ENCODE results near the gene LRRC8B. TPM values are rescaled to one million over a fixed set of nuclear protein-coding genes. Genes with fewer than 3 reads are reported as not detected.

LRRC8B gene
- total and polyA plus RNA-seq, 2 of the 13 experiments (the other 11 are each of a cell fraction or from before 2014, with no cell fraction given): 4.9 to 7.6 TPM

DNA sequence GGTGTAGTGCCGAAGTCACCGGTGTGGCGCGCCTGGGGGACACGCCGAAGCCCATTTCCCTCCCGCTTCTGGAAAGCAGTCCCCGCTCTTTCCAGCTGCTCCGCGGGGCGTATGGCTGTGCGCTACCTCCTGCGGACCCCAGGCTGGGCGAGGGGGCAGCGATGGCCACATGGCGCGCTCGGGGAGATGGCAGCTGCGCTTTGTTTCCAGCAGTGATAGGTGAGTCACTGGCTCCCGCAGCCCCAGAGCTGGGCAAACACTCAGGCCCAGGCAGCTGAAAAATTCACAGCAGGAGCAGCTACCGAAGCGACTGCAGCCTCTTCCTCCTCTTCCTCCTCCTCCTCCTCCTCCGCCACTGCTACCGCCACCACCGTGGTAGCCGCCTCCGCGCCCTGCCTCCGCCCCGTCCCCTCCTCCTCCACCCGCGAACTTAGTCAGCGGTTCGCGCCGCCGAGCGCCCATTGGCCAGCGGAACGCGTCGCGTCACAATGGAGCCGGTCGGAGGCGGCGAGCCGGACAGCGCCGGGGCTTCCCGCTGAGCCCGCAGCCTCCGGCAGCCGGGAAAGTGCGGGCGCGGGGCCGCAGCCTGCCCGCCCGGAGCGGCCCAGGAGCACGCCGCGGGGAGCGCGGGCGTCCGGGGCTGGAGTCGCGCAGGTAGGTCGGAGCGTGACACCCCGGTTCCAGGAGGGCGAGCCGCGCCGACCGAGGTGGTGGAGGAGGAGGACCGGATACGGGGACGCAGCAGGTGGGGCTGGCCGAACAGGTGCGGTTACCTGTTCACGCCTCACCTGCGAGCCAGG, at the start of gene LRRC8B (continued):
- TF ChIP-seq WIZ (CRISPR knock-in tag; IDR thresholded peaks at IDR 0.05) (no peak), ELF3 (CRISPR knock-in tag; IDR thresholded peaks at IDR 0.05) (no peak), HMG20B (CRISPR knock-in tag; conservative IDR thresholded peaks at IDR 0.05) (no peak), HOXA3 (CRISPR knock-in tag; IDR thresholded peaks at IDR 0.05) (peak; percentile 58), ZNF569 (CRISPR knock-in tag; IDR thresholded peaks at IDR 0.05; ENCODE audit: borderline replicate concordance) (no peak), ZNF329 (CRISPR knock-in tag; IDR thresholded peaks at IDR 0.05; ENCODE audit: low read depth) (0 out of 2 replicates have a peak, but pooled peaks have one; percentile 55), ZC3H4 (CRISPR knock-in tag; IDR thresholded peaks at IDR 0.05; ENCODE audit: borderline replicate concordance) (no peak), PRPF4 (IDR thresholded peaks at IDR 0.05; ENCODE audit: low read depth, low read length, poor library complexity, severe bottlenecking) (no peak), ZSCAN21 (CRISPR knock-in tag; IDR thresholded peaks at IDR 0.05; ENCODE audit: borderline replicate concordance) (peak; percentile 67; the same call in 1 of the 2 replicates), RARA (CRISPR knock-in tag; IDR thresholded peaks at IDR 0.05) (no peak; the same call in 1 of the 2 replicates), ZSCAN9 (CRISPR knock-in tag; IDR thresholded peaks at IDR 0.05; ENCODE audit: borderline replicate concordance) (peak; percentile 72; the same call in 1 of the 2 replicates), CREB1 (IDR thresholded peaks at IDR 0.05) (peak; percentile 64), CREB1 (CRISPR knock-in tag; IDR thresholded peaks at IDR 0.05) (peak; percentile 44), ZNF253 (CRISPR knock-in tag; IDR thresholded peaks at IDR 0.05; ENCODE audit: borderline replicate concordance) (peak; percentile 75; the same call in 1 of the 2 replicates), SP4 (CRISPR knock-in tag; IDR thresholded peaks at IDR 0.05) (peak; percentile 76; the same call in 1 of the 2 replicates), FOXC1 (CRISPR knock-in tag; IDR thresholded peaks at IDR 0.05; ENCODE audit: borderline replicate concordance) (peak; percentile 84; the same call in 1 of the 2 replicates)
- TF ChIP-seq, protein P1, sequence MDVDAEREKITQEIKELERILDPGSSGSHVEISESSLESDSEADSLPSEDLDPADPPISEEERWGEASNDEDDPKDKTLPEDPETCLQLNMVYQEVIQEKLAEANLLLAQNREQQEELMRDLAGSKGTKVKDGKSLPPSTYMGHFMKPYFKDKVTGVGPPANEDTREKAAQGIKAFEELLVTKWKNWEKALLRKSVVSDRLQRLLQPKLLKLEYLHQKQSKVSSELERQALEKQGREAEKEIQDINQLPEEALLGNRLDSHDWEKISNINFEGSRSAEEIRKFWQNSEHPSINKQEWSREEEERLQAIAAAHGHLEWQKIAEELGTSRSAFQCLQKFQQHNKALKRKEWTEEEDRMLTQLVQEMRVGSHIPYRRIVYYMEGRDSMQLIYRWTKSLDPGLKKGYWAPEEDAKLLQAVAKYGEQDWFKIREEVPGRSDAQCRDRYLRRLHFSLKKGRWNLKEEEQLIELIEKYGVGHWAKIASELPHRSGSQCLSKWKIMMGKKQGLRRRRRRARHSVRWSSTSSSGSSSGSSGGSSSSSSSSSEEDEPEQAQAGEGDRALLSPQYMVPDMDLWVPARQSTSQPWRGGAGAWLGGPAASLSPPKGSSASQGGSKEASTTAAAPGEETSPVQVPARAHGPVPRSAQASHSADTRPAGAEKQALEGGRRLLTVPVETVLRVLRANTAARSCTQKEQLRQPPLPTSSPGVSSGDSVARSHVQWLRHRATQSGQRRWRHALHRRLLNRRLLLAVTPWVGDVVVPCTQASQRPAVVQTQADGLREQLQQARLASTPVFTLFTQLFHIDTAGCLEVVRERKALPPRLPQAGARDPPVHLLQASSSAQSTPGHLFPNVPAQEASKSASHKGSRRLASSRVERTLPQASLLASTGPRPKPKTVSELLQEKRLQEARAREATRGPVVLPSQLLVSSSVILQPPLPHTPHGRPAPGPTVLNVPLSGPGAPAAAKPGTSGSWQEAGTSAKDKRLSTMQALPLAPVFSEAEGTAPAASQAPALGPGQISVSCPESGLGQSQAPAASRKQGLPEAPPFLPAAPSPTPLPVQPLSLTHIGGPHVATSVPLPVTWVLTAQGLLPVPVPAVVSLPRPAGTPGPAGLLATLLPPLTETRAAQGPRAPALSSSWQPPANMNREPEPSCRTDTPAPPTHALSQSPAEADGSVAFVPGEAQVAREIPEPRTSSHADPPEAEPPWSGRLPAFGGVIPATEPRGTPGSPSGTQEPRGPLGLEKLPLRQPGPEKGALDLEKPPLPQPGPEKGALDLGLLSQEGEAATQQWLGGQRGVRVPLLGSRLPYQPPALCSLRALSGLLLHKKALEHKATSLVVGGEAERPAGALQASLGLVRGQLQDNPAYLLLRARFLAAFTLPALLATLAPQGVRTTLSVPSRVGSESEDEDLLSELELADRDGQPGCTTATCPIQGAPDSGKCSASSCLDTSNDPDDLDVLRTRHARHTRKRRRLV (CRISPR knock-in tag; IDR thresholded peaks at IDR 0.05): no peak
- TF ChIP-seq, protein P2, sequence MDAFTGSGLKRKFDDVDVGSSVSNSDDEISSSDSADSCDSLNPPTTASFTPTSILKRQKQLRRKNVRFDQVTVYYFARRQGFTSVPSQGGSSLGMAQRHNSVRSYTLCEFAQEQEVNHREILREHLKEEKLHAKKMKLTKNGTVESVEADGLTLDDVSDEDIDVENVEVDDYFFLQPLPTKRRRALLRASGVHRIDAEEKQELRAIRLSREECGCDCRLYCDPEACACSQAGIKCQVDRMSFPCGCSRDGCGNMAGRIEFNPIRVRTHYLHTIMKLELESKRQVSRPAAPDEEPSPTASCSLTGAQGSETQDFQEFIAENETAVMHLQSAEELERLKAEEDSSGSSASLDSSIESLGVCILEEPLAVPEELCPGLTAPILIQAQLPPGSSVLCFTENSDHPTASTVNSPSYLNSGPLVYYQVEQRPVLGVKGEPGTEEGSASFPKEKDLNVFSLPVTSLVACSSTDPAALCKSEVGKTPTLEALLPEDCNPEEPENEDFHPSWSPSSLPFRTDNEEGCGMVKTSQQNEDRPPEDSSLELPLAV (CRISPR knock-in tag; conservative IDR thresholded peaks at IDR 0.05; ENCODE audit: low read depth): no peak
- TF ChIP-seq, protein P3, sequence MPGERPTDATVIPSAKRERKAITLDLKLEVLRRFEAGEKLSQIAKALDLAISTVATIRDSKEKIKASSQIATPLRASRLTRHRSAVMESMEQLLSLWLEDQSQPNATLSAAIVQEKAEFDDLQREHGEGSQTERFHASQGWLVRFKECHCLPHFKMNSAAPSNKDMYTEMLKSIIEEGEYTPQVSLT (CRISPR knock-in tag; IDR thresholded peaks at IDR 0.05; ENCODE audit: borderline replicate concordance, low read depth): no peak
